Erythroblast (primary cell): ENCODE measurements around the gene KSR1.

Experiments used
- GATA1 ChIP-seq: IDR thresholded peaks from 2 replicates; pipeline ENCODE4 v1.6.1; 2011; ENCODE audit warnings: low read depth, mild to moderate bottlenecking, control low read depth, low read length, moderate library complexity
- POLR2A ChIP-seq: IDR thresholded peaks from 2 replicates; pipeline ENCODE4 v1.6.1; 2011; ENCODE audit warnings: mild to moderate bottlenecking, low read length

GRCh38 chr17:27443491-27443890, 12.8 kb upstream of the KSR1 start:
- TF ChIP-seq POLR2A = no peak
- TF ChIP-seq GATA1 = no peak
